Sigmoid colon (tissue), 4 donors: ENCODE data around the gene AASDHPPT.

ENCODE experiments used
- CTCF ChIP-seq, 4 experiments: fragments of 450-650 bp in 3 of 4; fragments of 200-600 bp in 1 of 4; IDR thresholded peaks; one replicate each; pipeline ENCODE4 v1.5.1; 2016 to 2019; ENCODE audit warnings: antibody characterized with exemption in 4 of 4, mild to moderate bottlenecking in 3 of 4, moderate library complexity in 2 of 4
- EP300 ChIP-seq, 4 donors: sonication (generic); formaldehyde crosslinking; IDR thresholded peaks; one replicate each; pipeline ENCODE4 v1.6.1; 2017; ENCODE audit warnings: antibody characterized with exemption in 4 of 4
- POLR2A ChIP-seq, 2 donors: fragments of 450-650 bp; IDR thresholded peaks; one replicate each; pipeline ENCODE4 v1.6.1; 2016; ENCODE audit warnings: antibody characterized with exemption in 2 of 2, mild to moderate bottlenecking in 2 of 2, moderate library complexity in 2 of 2
- POLR2AphosphoS5 ChIP-seq, 4 donors: sonication (generic); formaldehyde crosslinking; IDR thresholded peaks; one replicate each; pipeline ENCODE4 v1.6.1; 2017; ENCODE audit warnings: antibody characterized with exemption in 4 of 4

GRCh38 chr11:106131998-106132397, 54.5 kb downstream of the AASDHPPT start:
- TF ChIP-seq CTCF (IDR thresholded peaks at IDR 0.05) (no peak), POLR2A (IDR thresholded peaks at IDR 0.05) (no peak), POLR2AphosphoS5 (IDR thresholded peaks at IDR 0.05) (no peak), EP300 (IDR thresholded peaks at IDR 0.05) (no peak)
